ENCODE data around the gene CLIP4.

The CLIP4 gene

DNA sequence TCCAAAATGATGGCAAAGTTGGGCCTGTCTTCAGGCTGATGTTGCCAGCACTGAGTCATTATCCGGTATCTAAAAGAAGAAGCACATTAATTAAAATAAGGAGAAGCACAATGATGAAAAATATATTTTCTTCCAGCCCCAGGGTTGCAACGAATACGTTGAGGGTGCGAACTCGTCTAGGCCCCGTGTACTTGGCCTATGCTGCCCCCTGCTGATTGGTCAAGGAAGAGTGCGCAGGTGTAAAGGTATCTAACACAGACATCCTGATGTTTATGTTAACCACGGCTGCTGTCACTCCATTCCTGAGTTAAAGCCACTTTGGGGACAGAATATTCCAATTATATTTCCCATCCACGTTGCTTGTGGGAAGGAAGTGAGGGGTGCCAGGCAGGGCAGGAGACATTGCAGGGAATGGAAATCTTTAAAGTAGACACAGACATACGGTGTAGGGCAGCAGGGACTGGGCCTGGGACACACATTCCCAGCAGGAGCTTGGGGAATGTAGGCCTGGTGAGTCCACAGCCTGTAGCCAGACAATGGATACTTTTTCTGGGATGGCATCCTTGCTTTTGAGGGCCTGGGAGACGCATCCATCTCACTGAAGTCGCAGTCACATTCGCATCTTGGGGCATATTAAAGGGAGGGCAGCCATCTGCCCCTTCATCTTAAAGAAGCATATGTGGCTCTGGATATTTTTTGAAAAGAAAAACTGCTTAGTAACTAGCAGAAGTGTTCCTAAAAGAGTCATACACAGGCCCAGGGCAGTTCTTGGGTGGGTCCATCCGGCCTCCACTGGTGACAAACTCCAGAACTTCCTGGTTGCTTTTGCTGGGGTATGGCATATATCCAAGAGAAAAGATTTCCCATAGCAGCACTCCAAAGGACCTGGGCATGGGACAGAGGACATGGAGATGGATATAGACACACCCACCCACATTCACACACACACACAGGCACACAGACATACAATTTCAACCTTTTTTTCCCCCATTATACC lies 81.9 kb downstream of the CLIP4 start:
- Histone ChIP-seq H3K36me3 (ENCODE audit: control insufficient read depth, insufficient read depth, low read length) (no peaks in the 10 kb centered on the region), H3K27me3 (ENCODE audit: control insufficient read depth, insufficient read depth, low read length) (no peaks in the 10 kb centered on the region), H3K4me3 (ENCODE audit: low read depth, low read length) (no peak overlapping the region), H3K9me3 (ENCODE audit: control insufficient read depth, insufficient read depth, low read length) (no peaks in the 10 kb centered on the region), H3K9ac (ENCODE audit: low read depth, low read length) (no peak overlapping the region), H3K4me1 (ENCODE audit: control insufficient read depth, insufficient read depth, low read length) (no peaks in the 10 kb centered on the region)

DNA sequence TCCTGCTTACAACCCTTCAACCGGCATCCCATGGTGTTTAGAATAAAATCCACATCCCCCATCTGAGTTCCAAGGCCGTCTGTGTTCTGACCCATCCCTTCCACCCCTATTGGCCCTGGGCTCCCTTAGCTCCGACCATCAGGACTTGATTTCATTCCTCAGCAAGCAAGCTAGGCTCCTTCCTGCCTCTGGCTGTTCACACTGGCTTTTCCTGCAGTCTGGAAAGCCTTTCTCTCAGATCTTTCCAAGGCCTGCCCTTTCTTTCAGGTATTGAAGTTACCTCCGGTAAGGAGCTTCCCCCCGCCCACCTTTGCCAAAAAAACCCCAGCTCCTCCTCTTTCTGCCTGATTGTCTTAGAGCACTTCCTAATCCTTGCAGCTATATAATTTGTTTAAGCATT lies 86.8 kb downstream of the CLIP4 start:
- Histone ChIP-seq H3K9ac (ENCODE audit: low read depth, low read length) (no peak overlapping the region), H3K36me3 (ENCODE audit: control insufficient read depth, insufficient read depth, low read length) (no peaks in the 10 kb centered on the region), H3K4me3 (ENCODE audit: low read depth, low read length) (no peak overlapping the region), H3K27me3 (ENCODE audit: control insufficient read depth, insufficient read depth, low read length) (no peaks in the 10 kb centered on the region), H3K4me1 (ENCODE audit: control insufficient read depth, insufficient read depth, low read length) (no peaks in the 10 kb centered on the region), H3K9me3 (ENCODE audit: control insufficient read depth, insufficient read depth, low read length) (no peaks in the 10 kb centered on the region)

DNA sequence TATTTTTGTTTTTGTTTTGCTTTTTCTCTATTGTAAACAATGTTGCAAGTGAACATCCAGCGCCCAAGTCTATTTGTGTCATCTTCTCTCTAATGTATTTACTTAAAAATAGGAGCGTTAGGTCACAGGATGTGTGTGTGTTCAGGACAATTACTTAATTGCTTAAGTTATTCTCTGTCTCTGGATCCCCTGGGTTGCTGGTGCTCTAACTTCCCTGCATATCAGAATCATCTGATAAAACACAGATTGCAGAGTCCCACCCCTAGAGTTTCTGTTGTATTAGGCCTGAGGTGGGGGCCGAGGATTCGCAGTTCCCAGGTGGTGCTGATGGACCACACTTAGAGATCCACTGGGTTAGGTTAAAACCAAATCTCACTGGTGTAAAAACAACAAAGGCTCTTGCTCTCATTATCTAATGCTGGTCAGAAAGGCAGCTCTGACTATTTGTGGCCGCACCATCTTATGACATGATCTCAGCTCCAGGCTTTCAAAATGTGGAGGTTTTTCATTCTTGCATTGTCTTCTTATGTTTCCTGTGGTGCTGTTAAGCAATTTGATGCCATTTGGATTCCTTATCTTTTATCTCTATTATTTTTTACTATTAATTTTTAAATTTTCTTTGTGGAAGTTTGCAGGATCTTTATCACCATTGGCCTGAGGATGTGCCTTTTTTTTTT lies 87.7 kb downstream of the CLIP4 start:
- H3K4me3 ChIP-seq (ENCODE audit: low read depth, low read length), result no peak overlapping the region
- no peaks in the 10 kb centered on the region for H3K27me3 ChIP-seq (ENCODE audit: control insufficient read depth, insufficient read depth, low read length)
- no peaks in the 10 kb centered on the region for H3K36me3 ChIP-seq (ENCODE audit: control insufficient read depth, insufficient read depth, low read length)
- no peaks in the 10 kb centered on the region for H3K9me3 ChIP-seq (ENCODE audit: control insufficient read depth, insufficient read depth, low read length)
- no peaks in the 10 kb centered on the region for H3K4me1 ChIP-seq (ENCODE audit: control insufficient read depth, insufficient read depth, low read length)
- H3K9ac ChIP-seq (ENCODE audit: low read depth, low read length), result no peak overlapping the region

DNA sequence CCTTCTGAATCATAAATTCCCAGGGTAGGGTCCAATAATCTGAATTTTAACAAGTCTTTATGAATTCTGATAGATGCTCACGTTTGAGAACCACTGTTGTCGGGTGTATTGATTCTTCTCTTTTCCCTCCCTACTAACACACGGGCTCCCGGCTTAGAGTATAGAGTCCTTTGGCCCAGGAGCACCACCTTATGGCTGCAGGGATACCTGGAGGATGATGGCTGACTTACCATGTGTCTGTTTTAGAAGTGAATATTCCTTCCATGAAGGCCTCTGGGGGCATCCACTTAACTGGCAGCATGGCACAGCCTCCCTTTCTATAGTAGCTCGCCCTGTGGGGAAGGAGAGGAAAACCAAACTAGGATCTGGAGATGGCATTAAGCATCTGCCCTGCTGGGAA lies 91.7 kb downstream of the CLIP4 start:
- H3K9me3 ChIP-seq (ENCODE audit: control insufficient read depth, insufficient read depth, low read length), result no peaks in the 10 kb centered on the region
- H3K36me3 ChIP-seq (ENCODE audit: control insufficient read depth, insufficient read depth, low read length), result no peaks in the 10 kb centered on the region
- H3K27me3 ChIP-seq (ENCODE audit: control insufficient read depth, insufficient read depth, low read length), result no peaks in the 10 kb centered on the region
- no peak overlapping the region for H3K4me3 ChIP-seq (ENCODE audit: low read depth, low read length)
- no peak overlapping the region for H3K9ac ChIP-seq (ENCODE audit: low read depth, low read length)
- H3K4me1 ChIP-seq (ENCODE audit: control insufficient read depth, insufficient read depth, low read length), result no peaks in the 10 kb centered on the region

DNA sequence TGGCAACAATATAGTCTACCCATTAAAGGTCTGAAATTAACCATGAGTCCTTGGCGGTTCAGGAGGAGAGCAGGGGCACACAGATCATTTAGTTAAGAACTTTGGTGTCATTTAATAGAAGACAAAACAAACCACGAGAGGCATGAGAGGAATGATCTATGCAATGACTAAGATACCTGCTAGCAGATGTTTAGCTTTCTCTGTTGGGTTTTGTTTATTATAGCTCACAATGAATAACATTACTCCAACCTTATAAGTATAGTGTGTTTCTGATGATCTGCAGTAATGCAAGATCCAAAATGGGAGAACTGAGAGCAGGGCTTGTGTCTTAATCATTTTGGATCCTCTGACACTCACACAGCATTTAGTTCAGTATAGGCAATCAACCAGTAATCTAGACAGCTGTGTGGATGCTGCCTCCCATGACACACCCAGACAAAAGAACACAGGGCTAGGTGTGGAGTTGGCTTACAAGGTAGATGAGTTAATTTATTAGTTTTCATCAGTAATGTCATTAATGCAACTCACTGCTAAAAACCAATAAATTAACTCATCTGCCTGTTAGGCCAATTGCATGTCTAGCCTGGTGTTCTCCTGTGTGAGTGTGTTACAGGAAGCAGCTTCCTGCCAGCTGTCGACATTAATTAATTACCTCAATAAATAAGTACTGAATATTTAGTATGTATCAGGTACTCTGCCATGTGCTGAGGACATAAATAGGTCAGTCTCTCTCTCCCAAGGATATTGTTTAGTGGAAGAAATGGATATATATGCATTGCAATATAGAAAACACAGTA lies 92.3 kb downstream of the CLIP4 start:
- H3K27me3 ChIP-seq (ENCODE audit: control insufficient read depth, insufficient read depth, low read length), result no peaks in the 10 kb centered on the region
- H3K4me1 ChIP-seq (ENCODE audit: control insufficient read depth, insufficient read depth, low read length), result no peaks in the 10 kb centered on the region

DNA sequence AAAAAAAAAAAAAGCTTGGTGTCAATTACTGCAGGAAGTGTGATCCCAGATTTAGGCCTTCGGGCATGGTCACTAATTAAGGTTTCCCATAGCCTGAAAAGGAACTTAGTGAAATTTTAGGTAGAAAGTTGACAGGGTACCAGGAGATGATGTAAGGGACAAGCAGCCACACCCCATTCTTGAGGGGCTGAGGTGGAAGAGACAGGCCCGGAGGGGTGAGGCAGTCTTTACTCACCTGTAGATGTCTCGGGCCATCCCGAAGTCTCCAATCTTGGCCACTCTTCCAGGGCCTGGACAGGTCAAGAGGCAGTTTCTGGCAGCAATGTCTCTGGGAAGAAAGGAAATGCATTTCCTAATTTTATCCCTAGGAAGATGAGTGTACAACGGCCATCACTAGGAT lies 94.3 kb downstream of the CLIP4 start:
- Histone ChIP-seq H3K4me1 (ENCODE audit: control insufficient read depth, insufficient read depth, low read length) (no peaks in the 10 kb centered on the region), H3K9me3 (ENCODE audit: control insufficient read depth, insufficient read depth, low read length) (no peaks in the 10 kb centered on the region), H3K27me3 (ENCODE audit: control insufficient read depth, insufficient read depth, low read length) (no peaks in the 10 kb centered on the region)

More for the DNA sequence above, 92.3 kb downstream of the CLIP4 start:
- Histone ChIP-seq H3K4me3 (ENCODE audit: low read depth, low read length) (no peak overlapping the region), H3K9me3 (ENCODE audit: control insufficient read depth, insufficient read depth, low read length) (no peaks in the 10 kb centered on the region), H3K9ac (ENCODE audit: low read depth, low read length) (no peak overlapping the region), H3K36me3 (ENCODE audit: control insufficient read depth, insufficient read depth, low read length) (no peaks in the 10 kb centered on the region)

DNA sequence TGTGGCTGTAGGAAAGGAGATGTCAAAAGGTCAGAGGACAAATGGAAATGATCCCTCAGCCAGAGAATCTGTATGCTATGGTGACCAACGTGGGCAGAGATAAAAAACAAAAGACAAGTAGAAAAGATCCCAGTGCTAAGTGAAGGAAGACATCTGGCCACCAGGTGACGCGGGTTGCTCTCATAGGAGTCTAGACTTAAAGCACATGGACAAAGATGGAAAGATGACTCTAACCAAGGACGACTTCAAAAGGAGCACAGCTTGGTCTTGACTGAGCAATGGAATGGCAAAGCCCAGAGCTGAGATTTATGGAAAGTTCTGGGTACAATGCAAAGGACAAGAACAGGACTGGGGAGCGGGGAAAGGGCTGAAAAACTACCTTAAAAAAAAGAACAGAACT lies 96.8 kb downstream of the CLIP4 start:
- no peak overlapping the region for H3K4me3 ChIP-seq (ENCODE audit: low read depth, low read length)
- H3K36me3 ChIP-seq (ENCODE audit: control insufficient read depth, insufficient read depth, low read length), result no peaks in the 10 kb centered on the region
- no peaks in the 10 kb centered on the region for H3K9me3 ChIP-seq (ENCODE audit: control insufficient read depth, insufficient read depth, low read length)
- H3K4me1 ChIP-seq (ENCODE audit: control insufficient read depth, insufficient read depth, low read length), result no peaks in the 10 kb centered on the region
- H3K27me3 ChIP-seq (ENCODE audit: control insufficient read depth, insufficient read depth, low read length), result no peaks in the 10 kb centered on the region
- H3K9ac ChIP-seq (ENCODE audit: low read depth, low read length), result no peak overlapping the region

More for the DNA sequence above, 94.3 kb downstream of the CLIP4 start:
- Histone ChIP-seq H3K4me3 (ENCODE audit: low read depth, low read length) (no peak overlapping the region), H3K36me3 (ENCODE audit: control insufficient read depth, insufficient read depth, low read length) (no peaks in the 10 kb centered on the region), H3K9ac (ENCODE audit: low read depth, low read length) (no peak overlapping the region)

DNA sequence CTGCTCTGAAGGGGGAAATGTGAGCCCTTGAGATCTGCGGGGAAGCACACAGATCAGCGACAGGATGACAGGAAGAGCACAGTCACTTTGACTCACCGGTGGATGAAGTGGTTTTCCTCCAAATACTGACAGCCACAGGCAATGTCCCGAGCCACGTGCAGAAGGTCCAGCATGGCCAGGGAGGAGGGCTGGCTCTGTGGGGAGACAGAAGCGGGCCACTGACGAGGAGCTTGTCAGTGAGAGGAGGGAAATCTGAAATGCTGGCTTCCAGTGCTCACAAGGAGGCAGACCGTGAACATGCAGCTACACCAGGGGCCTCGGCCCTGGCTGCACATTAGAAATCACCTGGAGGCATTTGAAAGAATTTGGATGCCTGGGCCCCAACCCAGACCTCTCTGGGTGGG lies 98.7 kb downstream of the CLIP4 start:
- no peak overlapping the region for H3K9ac ChIP-seq (ENCODE audit: low read depth, low read length)
- H3K9me3 ChIP-seq (ENCODE audit: control insufficient read depth, insufficient read depth, low read length), result no peaks in the 10 kb centered on the region
- H3K4me3 ChIP-seq (ENCODE audit: low read depth, low read length), result no peak overlapping the region
- H3K4me1 ChIP-seq (ENCODE audit: control insufficient read depth, insufficient read depth, low read length), result no peaks in the 10 kb centered on the region
- no peaks in the 10 kb centered on the region for H3K36me3 ChIP-seq (ENCODE audit: control insufficient read depth, insufficient read depth, low read length)
- no peaks in the 10 kb centered on the region for H3K27me3 ChIP-seq (ENCODE audit: control insufficient read depth, insufficient read depth, low read length)

DNA sequence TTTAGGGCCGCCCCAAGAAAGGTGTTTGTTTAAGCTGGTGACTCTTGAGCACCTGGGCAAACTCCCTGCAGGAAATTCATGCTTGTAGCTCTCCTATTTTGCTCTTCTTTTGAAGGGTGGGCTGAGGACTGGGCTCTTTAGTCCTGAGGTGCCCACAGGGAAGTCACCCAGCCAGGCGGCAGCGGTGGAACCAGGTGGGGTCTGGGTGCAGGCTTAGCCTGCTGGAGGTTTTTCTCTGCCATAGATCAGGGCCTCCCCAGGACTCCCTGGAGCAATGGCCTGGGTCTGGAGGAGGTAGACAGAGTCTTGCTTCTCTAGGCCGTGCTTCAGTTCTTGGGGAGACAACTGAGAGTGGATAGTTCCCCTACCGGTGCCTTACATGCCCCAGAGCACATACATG lies 99.9 kb downstream of the CLIP4 start:
- H3K4me1 ChIP-seq (ENCODE audit: control insufficient read depth, insufficient read depth, low read length), result no peaks in the 10 kb centered on the region
- H3K9me3 ChIP-seq (ENCODE audit: control insufficient read depth, insufficient read depth, low read length), result no peaks in the 10 kb centered on the region
- no peaks in the 10 kb centered on the region for H3K27me3 ChIP-seq (ENCODE audit: control insufficient read depth, insufficient read depth, low read length)
- H3K9ac ChIP-seq (ENCODE audit: low read depth, low read length), result no peak overlapping the region
- H3K4me3 ChIP-seq (ENCODE audit: low read depth, low read length), result no peak overlapping the region
- H3K36me3 ChIP-seq (ENCODE audit: control insufficient read depth, insufficient read depth, low read length), result no peaks in the 10 kb centered on the region

DNA sequence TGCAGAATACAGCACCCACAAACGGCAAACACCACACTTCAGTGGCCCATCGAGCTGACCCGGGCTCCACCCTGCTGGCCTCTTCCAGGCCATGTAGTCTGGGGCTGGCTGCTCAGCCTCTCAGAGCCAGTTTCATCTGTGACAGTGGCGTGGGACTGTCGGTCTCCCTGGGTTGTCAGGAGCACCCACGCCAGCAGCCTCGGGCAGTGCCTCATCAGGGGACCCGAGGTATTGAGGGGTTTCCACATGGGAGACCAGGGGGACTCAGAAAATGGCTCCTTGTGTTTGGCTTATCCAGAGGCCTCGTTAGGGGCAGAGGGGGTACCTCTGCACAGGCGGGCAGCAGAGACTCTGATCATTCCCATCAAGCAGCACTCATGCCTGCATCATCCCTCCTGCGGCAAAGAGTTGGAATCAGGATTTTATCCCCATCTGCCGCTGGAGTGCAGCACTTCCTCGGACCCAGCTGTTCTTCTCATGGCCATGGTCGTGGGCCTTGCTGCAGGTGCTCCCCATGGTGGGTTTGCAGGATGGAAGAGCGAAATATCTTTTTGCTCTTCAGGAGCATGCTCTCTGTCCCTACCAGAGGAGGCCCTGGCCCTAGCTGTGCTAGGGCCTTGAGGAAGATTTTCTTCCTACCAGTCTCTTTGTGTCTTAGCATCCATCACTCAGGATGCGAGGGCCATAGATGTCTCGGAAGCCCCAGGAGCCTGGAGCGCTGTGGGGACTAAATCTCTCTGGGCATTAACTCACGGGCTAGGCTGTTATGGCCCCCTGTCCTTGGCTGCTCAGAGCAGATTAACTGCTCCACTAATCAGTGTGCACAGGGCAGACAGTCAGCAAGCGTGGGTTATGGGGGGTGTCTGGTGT lies 100.8 kb downstream of the CLIP4 start:
- Histone ChIP-seq H3K9me3 (ENCODE audit: control insufficient read depth, insufficient read depth, low read length) (no peaks in the 10 kb centered on the region), H3K4me3 (ENCODE audit: low read depth, low read length) (no peak overlapping the region), H3K27me3 (ENCODE audit: control insufficient read depth, insufficient read depth, low read length) (no peaks in the 10 kb centered on the region), H3K9ac (ENCODE audit: low read depth, low read length) (no peak overlapping the region), H3K36me3 (ENCODE audit: control insufficient read depth, insufficient read depth, low read length) (no peaks in the 10 kb centered on the region), H3K4me1 (ENCODE audit: control insufficient read depth, insufficient read depth, low read length) (no peaks in the 10 kb centered on the region)

DNA sequence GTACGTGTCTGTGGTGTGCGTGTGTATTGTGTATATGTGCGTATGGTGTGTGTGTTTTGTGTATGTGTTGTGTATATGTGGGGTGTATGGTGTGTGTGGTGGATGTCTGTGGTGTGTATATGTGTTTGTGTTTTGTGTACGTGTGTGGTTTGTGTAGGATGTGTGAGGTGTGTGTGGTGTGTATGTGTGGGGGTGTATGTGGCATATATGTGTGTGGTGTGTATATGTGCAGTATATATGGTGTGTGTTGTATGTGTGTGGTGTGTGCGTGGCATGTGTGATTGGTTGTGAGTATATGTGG lies 101.3 kb downstream of the CLIP4 start:
- Histone ChIP-seq H3K9me3 (ENCODE audit: control insufficient read depth, insufficient read depth, low read length) (no peaks in the 10 kb centered on the region), H3K4me1 (ENCODE audit: control insufficient read depth, insufficient read depth, low read length) (no peaks in the 10 kb centered on the region), H3K4me3 (ENCODE audit: low read depth, low read length) (no peak overlapping the region), H3K36me3 (ENCODE audit: control insufficient read depth, insufficient read depth, low read length) (no peaks in the 10 kb centered on the region), H3K9ac (ENCODE audit: low read depth, low read length) (no peak overlapping the region), H3K27me3 (ENCODE audit: control insufficient read depth, insufficient read depth, low read length) (no peaks in the 10 kb centered on the region)

Measured in iPS-15b (cell line).